ENCODE results near the gene IFIT1B. TPM values are rescaled to one million over a fixed set of nuclear protein-coding genes. Genes with fewer than 3 reads are reported as not detected.
"Not testable (repeated sequence)": the region's sequence is repeated elsewhere in the genome, so short reads cannot be mapped to it uniquely, and the experiment has no call there.

The IFIT1B gene
- total RNA-seq, 4 donors from 2014 or later = not detected

DNA sequence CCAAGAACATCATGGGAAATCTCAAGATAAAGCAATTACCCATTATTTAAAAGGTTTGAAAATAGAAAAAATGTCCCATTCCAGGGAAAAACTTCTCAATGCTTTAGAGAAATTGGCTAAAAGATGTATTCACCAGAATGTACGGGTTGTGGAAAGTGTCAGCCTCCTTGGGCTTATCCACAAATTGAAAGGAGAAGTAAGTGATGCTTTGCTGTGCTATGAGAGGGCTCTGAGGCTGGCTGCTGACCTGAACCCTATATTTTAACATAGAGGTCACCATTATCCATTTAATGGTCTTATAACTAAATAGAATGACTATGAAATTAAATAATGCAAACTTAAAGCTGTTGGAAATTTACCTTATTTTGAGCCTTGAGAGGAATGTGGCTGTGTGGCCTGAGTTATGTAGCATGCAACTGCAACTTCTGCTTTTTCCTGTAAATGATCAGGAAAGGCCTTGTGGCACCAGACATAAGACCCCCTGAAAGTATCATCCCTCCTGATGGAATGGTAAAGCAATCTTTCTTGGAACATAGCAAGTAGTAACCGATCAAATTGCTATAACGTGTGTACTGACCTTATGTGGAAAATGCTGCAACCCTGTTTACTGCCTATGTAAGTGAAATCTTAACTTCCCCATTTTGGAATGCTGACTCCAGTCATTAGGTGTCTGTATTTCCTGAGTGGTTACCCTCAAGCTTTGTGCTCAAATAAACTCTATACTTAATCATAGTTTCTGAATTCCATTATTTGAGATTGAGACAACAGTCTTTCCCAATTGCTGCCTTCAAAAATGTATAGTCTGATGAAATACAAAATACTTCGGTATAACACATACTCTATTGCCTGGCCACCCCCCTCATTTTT, 6.9 kb downstream of the IFIT1B start:
- ATAC-seq (ENCODE audit: low FRiP score) (no peak), DNase-seq (ENCODE audit: low spot score) (no peak)
- TF ChIP-seq, protein P1, sequence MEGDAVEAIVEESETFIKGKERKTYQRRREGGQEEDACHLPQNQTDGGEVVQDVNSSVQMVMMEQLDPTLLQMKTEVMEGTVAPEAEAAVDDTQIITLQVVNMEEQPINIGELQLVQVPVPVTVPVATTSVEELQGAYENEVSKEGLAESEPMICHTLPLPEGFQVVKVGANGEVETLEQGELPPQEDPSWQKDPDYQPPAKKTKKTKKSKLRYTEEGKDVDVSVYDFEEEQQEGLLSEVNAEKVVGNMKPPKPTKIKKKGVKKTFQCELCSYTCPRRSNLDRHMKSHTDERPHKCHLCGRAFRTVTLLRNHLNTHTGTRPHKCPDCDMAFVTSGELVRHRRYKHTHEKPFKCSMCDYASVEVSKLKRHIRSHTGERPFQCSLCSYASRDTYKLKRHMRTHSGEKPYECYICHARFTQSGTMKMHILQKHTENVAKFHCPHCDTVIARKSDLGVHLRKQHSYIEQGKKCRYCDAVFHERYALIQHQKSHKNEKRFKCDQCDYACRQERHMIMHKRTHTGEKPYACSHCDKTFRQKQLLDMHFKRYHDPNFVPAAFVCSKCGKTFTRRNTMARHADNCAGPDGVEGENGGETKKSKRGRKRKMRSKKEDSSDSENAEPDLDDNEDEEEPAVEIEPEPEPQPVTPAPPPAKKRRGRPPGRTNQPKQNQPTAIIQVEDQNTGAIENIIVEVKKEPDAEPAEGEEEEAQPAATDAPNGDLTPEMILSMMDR (IDR thresholded peaks at IDR 0.05) = no peak

DNA sequence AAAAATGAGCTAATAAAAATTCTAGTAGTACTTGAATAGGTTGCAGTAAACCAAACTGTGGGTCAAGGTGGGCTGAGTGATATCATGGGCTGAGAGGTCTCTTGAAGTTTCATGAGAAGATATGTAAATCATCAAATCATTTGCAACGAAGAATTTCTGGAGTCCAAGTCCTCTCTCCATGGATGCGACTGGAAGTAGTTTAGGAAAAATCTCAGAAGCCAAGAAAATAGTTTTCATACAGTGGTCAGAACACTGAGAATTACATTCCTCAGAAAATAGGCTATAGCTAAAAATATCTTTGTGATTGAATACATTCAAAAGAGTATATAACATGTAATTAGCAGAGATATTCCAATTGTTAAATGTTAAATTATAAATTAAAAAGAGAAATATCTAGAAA, 10.9 kb downstream of the IFIT1B start:
- ATAC-seq (ENCODE audit: low FRiP score) (no peak), DNase-seq (ENCODE audit: low spot score) (no peak)
- TF ChIP-seq, protein P1 (IDR thresholded peaks at IDR 0.05) = no peak

DNA sequence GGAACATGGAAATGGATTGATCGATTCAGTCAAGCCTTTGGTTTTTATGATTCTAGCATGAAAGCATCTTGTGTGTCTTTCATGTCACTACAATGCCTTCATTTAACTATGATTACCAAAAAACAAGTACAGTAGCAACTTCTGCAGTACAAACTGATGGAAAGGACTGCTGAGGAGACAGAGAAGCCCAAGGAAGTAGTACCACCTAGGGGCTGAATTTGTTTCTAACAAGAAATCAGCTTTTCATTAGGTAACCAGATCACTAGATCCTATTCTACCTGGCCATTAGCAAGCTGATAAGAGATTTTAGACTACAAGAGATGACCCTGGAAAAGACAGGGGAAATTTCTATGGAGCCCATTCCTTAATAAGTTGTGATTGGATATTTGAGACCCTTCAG, 11.4 kb downstream of the IFIT1B start:
- DNase-seq (ENCODE audit: low spot score) = no peak
- ATAC-seq (ENCODE audit: low FRiP score) = no peak
- TF ChIP-seq, protein P1 (IDR thresholded peaks at IDR 0.05) = no peak

DNA sequence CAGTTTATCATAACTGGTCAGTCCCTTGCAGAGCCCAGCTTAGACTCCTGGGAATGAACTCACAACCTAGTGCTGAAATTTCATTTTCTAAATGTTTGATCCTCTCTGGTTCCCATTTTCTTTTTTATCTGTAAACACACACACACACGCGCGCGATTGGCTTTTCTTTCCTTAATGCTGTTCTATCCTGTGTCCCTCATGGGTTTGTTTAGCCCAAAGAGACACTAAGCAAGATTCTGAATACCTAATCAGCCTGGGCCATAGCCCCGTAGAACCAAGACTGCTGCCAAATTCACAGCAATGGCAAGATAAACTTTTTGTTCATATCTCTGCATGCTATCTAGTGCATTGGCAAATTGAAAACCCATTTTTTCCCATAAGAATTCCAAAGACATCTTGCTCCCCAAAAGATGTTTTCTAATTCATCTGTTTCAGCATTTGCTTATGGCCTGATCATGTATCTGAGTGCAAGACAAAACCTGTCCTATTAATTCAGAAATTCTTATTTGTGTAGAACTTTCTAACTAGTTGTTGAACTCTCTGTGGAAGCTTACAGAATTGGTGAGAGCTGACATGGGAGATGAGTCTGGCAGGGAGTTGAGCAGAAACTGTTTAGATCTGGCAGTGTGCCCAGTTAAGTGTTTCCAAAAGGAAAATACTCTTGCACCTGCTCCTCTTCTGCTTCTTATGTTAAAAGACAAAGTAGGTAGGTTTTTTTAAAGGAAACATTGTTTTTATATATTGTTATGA, 12.8 kb downstream of the IFIT1B start:
- ATAC-seq (ENCODE audit: low FRiP score) (no peak), DNase-seq (ENCODE audit: low spot score) (no peak)
- TF ChIP-seq, protein P1 (IDR thresholded peaks at IDR 0.05) = no peak

DNA sequence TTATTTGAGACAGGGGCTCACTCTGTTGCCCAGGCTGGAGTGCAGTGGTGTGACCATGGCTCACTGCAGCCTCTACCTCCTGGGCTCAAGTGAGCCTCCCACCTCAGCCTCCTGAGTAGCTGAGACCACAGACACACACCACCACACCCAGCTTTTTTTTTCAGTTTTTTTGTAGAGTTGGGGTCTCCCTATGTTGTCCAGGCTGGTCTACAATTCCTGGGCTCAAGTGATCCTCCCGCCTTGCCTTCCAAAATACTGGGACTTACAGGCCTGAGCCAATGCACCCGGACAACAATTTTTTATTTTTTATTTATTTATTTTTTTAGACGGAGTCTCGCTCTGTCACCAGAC, 13.3 kb downstream of the IFIT1B start:
- DNase-seq (ENCODE audit: low spot score); ATAC-seq (ENCODE audit: low FRiP score): not testable (repeated sequence)

- ATAC-seq (ENCODE audit: low FRiP score) = peak; percentile 84
- DNase-seq (ENCODE audit: low spot score) = no peak
- TF ChIP-seq, protein P1 (IDR thresholded peaks at IDR 0.05) = no peak
These were observed 14.3 kb downstream of the IFIT1B start, which contains the start of gene IFIT1 for GRCh38 chr10:89391907-89392756. IFIT1 (plus strand) TSS chr10:89392623; CDS start chr10:89392713, 90 bp downstream.

- TF ChIP-seq, protein P1 (IDR thresholded peaks at IDR 0.05) = no peak
- DNase-seq (ENCODE audit: low spot score) = no peak
These were observed 15.1 kb downstream of the IFIT1B start for GRCh38 chr10:89392974-89393373.

More at GRCh38 chr10:89392974-89393373, 15.1 kb downstream of the IFIT1B start:
- peak; percentile 52 for ATAC-seq (ENCODE audit: low FRiP score)

All from omental fat pad (tissue), 4 donors.